CD14-positive monocyte (primary cell): ENCODE data around the gene GBGT1. TPM values are rescaled to one million over a fixed set of nuclear protein-coding genes. Genes with fewer than 3 reads are reported as not detected.

ENCODE experiments used
- DNase-seq, 3 donors: peaks; one replicate each; pipeline ENCODE4 v3.0.0-alpha.2; 2011 to 2022
- H2AFZ ChIP-seq: 2 replicates; pipeline ENCODE4 v1.6.0; 2012; ENCODE audit warnings: mild to moderate bottlenecking, low read depth, low read length, inconsistent platforms; ENCODE audit not compliant: insufficient read depth, poor library complexity, severe bottlenecking
- H3K27ac ChIP-seq, 2 donors: 1 replicate in 1 of 2; 2 replicates in 1 of 2; pipeline ENCODE4 v1.5.1; 2012 to 2013; ENCODE audit warnings: low read length in 2 of 2, control low read depth in 1 of 2, inconsistent platforms in 1 of 2, low read depth in 1 of 2, mild to moderate bottlenecking in 1 of 2
- H3K27me3 ChIP-seq, 2 donors: one replicate each; pipeline versions ENCODE4 v1.6.0 to v1.6.1; 2011 to 2013; ENCODE audit warnings: low read length in 2 of 2; ENCODE audit not compliant: control insufficient read depth in 2 of 2, insufficient read depth in 2 of 2
- H3K36me3 ChIP-seq, 2 donors: replicated peaks in 1 of 2; 1 replicate in 1 of 2; 2 replicates in 1 of 2; pipeline versions ENCODE4 v1.5.1 to v1.6.1; 2012 to 2013; ENCODE audit warnings: low read length in 2 of 2, control low read depth in 1 of 2, inconsistent platforms in 1 of 2, mild to moderate bottlenecking in 1 of 2; ENCODE audit not compliant: insufficient read depth in 2 of 2, control insufficient read depth in 1 of 2
- H3K4me1 ChIP-seq, 2 donors: 1 replicate in 1 of 2; 2 replicates in 1 of 2; pipeline versions ENCODE4 v1.5.1 to v1.6.1; 2012 to 2013; ENCODE audit warnings: low read length in 2 of 2, control low read depth in 1 of 2, inconsistent platforms in 1 of 2, mild to moderate bottlenecking in 1 of 2, moderate library complexity in 1 of 2; ENCODE audit not compliant: insufficient read depth in 2 of 2, control insufficient read depth in 1 of 2
- H3K4me2 ChIP-seq: replicated peaks from 2 replicates; pipeline ENCODE3; 2012; ENCODE audit warnings: low read length, moderate library complexity, mild to moderate bottlenecking; ENCODE audit not compliant: poor library complexity, severe bottlenecking; ENCODE audit errors: extremely low read depth
- H3K4me3 ChIP-seq, 3 experiments: fragments of 200-600 bp in 1 of 3; sonication (generic) in 1 of 3; replicated peaks in 1 of 3; 1 replicate in 2 of 3; 2 replicates in 1 of 3; pipeline ENCODE4 v1.5.1; 2011 to 2013; ENCODE audit warnings: low read length in 3 of 3, mild to moderate bottlenecking in 3 of 3, control low read depth in 2 of 3, low read depth in 2 of 3, inconsistent platforms in 1 of 3, moderate library complexity in 1 of 3
- H3K79me2 ChIP-seq: 2 replicates; pipeline ENCODE4 v1.6.0; 2012; ENCODE audit warnings: mild to moderate bottlenecking, control low read depth, inconsistent platforms, low read length, moderate library complexity; ENCODE audit not compliant: insufficient read depth
- H3K9ac ChIP-seq: 2 replicates; pipeline ENCODE4 v1.6.0; 2017; ENCODE audit warnings: low read length, mild to moderate bottlenecking; ENCODE audit not compliant: insufficient read depth, poor library complexity, severe bottlenecking
- H3K9me3 ChIP-seq, 2 donors: replicated peaks in 1 of 2; 1 replicate in 1 of 2; 2 replicates in 1 of 2; pipeline versions ENCODE4 v1.5.1 to v1.6.1; 2012 to 2013; ENCODE audit warnings: low read length in 2 of 2, control low read depth in 1 of 2; ENCODE audit not compliant: control insufficient read depth in 1 of 2, insufficient read depth in 1 of 2
- H4K20me1 ChIP-seq: 2 replicates; pipeline ENCODE4 v1.6.0; 2012; ENCODE audit warnings: mild to moderate bottlenecking, low read length, control low read depth, moderate library complexity; ENCODE audit not compliant: insufficient read depth
- H3K27ac Mint-ChIP-seq, 7 donors: one replicate each; pipeline ENCODE4 v1.8.0; 2020; ENCODE audit warnings: mild to moderate bottlenecking in 7 of 7, mixed read lengths in 7 of 7, moderate library complexity in 6 of 7, inconsistent platforms in 2 of 7
- H3K27me3 Mint-ChIP-seq, 3 donors: one replicate each; pipeline ENCODE4 v1.8.0; 2021 to 2022; ENCODE audit warnings: low read depth in 3 of 3, mild to moderate bottlenecking in 3 of 3, mixed read lengths in 3 of 3, moderate library complexity in 3 of 3, inconsistent platforms in 1 of 3
- H3K36me3 Mint-ChIP-seq, 2 donors: one replicate each; pipeline ENCODE4 v1.8.0; 2020; ENCODE audit warnings: mixed read lengths in 2 of 2, inconsistent platforms in 1 of 2, mild to moderate bottlenecking in 1 of 2
- H3K4me1 Mint-ChIP-seq: one replicate; pipeline ENCODE4 v1.8.0; 2020; ENCODE audit warnings: mild to moderate bottlenecking, mixed read lengths
- H3K4me3 Mint-ChIP-seq, 2 donors: one replicate each; pipeline ENCODE4 v1.8.0; 2020; ENCODE audit warnings: mild to moderate bottlenecking in 2 of 2, mixed read lengths in 2 of 2, moderate library complexity in 1 of 2
- H3K9me3 Mint-ChIP-seq, 7 donors: one replicate each; pipeline ENCODE4 v1.8.0; 2020 to 2022; ENCODE audit warnings: mixed read lengths in 7 of 7, mild to moderate bottlenecking in 6 of 7, moderate library complexity in 6 of 7, inconsistent platforms in 2 of 7
- CTCF ChIP-seq: fragments of 200-600 bp; IDR thresholded peaks from one replicate; pipeline ENCODE4 v1.8.0; 2022; ENCODE audit warnings: antibody characterized with exemption, mild to moderate bottlenecking
- WGBS: methylation state at CpG from one replicate; pipeline ENCODE4 v1.1.5; 2013; ENCODE audit warnings: missing lambda C conversion rate; ENCODE audit not compliant: insufficient coverage; 5-methylcytosine and 5-hydroxymethylcytosine counted together
- intact Hi-C, 2 donors: fragments of 100-400 bp; cut with micrococcal nuclease; formaldehyde crosslinking; loops; one replicate each; pipeline versions ENCODE4 v1.15.0 to v1.15.1; 2023
- polyA plus RNA-seq, 3 donors: library from polyadenylated mRNA; depleted of rRNA in 1 of 3; unstranded in 2 of 3; stranded (reverse) in 1 of 3; fragments of 300-500 nt in 2 of 3; fragments of >200 nt in 1 of 3; fragmentation: Illumina TruSeq in 2 of 3; gene quantifications; 1 replicate in 2 of 3; 2 replicates in 1 of 3; pipeline ENCODE4 v1.2.3, GENCODE V29; 2012 to 2021

Gene GBGT1
- polyA plus RNA-seq, 3 donors = 7.1 to 40.1 (median 8.0) TPM

GRCh38 chr9:133204993-133205336, 41.3 kb upstream of the GBGT1 start:
- Histone ChIP-seq H4K20me1 (no peaks in the 10 kb centered on the region), H3K4me1 (no peaks in the 10 kb centered on the region), H3K27ac (no peak overlapping the region), H3K36me3 (no peaks in the 10 kb centered on the region), H3K4me3 (no peak overlapping the region), H3K27me3 (no peaks in the 10 kb centered on the region), H2AFZ (no peak overlapping the region), H3K79me2 (no peaks in the 10 kb centered on the region), H3K9ac (no peak overlapping the region), H3K9me3 (no peaks in the 10 kb centered on the region), H3K4me2 (no peak overlapping the region)
- no peak for DNase-seq
- Mint-ChIP-seq H3K27me3 (peaks cover 8 to 13% (median 12%) of the 10 kb centered on the region in 3 donors), H3K27ac (no peak overlapping the region), H3K9me3 (peaks cover 0 to 6% (median 2%) of the 10 kb centered on the region in 7 donors), H3K4me1 (peaks cover 4% of the 10 kb centered on the region), H3K4me3 (no peak overlapping the region), H3K36me3 (no peaks in the 10 kb centered on the region)
- WGBS = 75% methylated on average over 7 of the region's 8 CpGs
- intact Hi-C loops = no loop called here
- no peak for TF ChIP-seq CTCF

- H2AFZ ChIP-seq = no peak overlapping the region
- H3K27me3 ChIP-seq = no peaks in the 10 kb centered on the region
- H3K9me3 ChIP-seq = no peaks in the 10 kb centered on the region
- DNase-seq = no peak
- no peaks in the 10 kb centered on the region for H3K36me3 ChIP-seq
- Mint-ChIP-seq H3K27ac (peak overlapping the region in 1 of 7 donors; percentile 64), H3K27me3 (peaks cover 11 to 16% (median 13%) of the 10 kb centered on the region in 3 donors), H3K9me3 (peaks cover 0 to 7% (median 4%) of the 10 kb centered on the region in 7 donors), H3K4me3 (no peak overlapping the region), H3K36me3 (no peaks in the 10 kb centered on the region), H3K4me1 (peaks cover 7% of the 10 kb centered on the region)
- 95% methylated on average over 14 of the region's 17 CpGs for WGBS
- H4K20me1 ChIP-seq = no peaks in the 10 kb centered on the region
- TF ChIP-seq CTCF = no peak
- intact Hi-C loops = no loop called here
- H3K27ac ChIP-seq = no peak overlapping the region
- H3K4me2 ChIP-seq = no peak overlapping the region
- no peaks in the 10 kb centered on the region for H3K79me2 ChIP-seq
- no peak overlapping the region for H3K4me3 ChIP-seq
- H3K9ac ChIP-seq = no peak overlapping the region
- no peaks in the 10 kb centered on the region for H3K4me1 ChIP-seq
Observed at GRCh38 chr9:133204335-133204992, 40.8 kb upstream of the GBGT1 start.
